Vagina (tissue), 2 donors: ENCODE results near the gene RPTOR. TPM values are rescaled to one million over a fixed set of nuclear protein-coding genes. Genes with fewer than 3 reads are reported as not detected.

Experiments used
- DNase-seq, 2 donors: peaks; one replicate each; pipeline ENCODE4 v3.0.0-alpha.2; 2017; ENCODE audit errors: extremely low spot score in 2 of 2
- H3K27ac ChIP-seq: fragments of 200-600 bp; sonication (generic); one replicate; pipeline ENCODE4 v1.5.1; 2019
- H3K27me3 ChIP-seq: fragments of 200-600 bp; sonication (generic); one replicate; pipeline ENCODE4 v1.5.1; 2019
- H3K36me3 ChIP-seq, 2 donors: fragments of 200-600 bp; sonication (generic); one replicate each; pipeline ENCODE4 v1.5.1; 2017 to 2019
- H3K4me1 ChIP-seq: fragments of 200-600 bp; sonication (generic); one replicate; pipeline ENCODE4 v1.5.1; 2019
- H3K4me3 ChIP-seq, 2 donors: fragments of 200-600 bp; sonication (generic); 1 replicate in 1 of 2; 2 replicates in 1 of 2; pipeline ENCODE4 v1.5.1; 2016 to 2019
- H3K9me3 ChIP-seq: fragments of 200-600 bp; sonication (generic); one replicate; pipeline ENCODE4 v1.5.1; 2019
- CTCF ChIP-seq, 3 experiments: fragments of 450-650 bp in 2 of 3; fragments of 200-600 bp in 1 of 3; sonication (generic) in 1 of 3; IDR thresholded peaks; one replicate each; pipeline ENCODE4 v1.5.1; 2017 to 2019; ENCODE audit warnings: antibody characterized with exemption in 3 of 3, mild to moderate bottlenecking in 2 of 3, moderate library complexity in 2 of 3
- POLR2A ChIP-seq, 2 donors: fragments of 450-650 bp; IDR thresholded peaks; one replicate each; pipeline ENCODE4 v1.6.1; 2017; ENCODE audit warnings: antibody characterized with exemption in 2 of 2, mild to moderate bottlenecking in 2 of 2, moderate library complexity in 2 of 2
- POLR2AphosphoS5 ChIP-seq, 2 donors: sonication (generic); formaldehyde crosslinking; IDR thresholded peaks; one replicate each; pipeline ENCODE4 v1.9.0; 2017; ENCODE audit warnings: antibody characterized with exemption in 2 of 2, mild to moderate bottlenecking in 2 of 2, low read depth in 1 of 2; ENCODE audit not compliant: insufficient read depth in 1 of 2
- intact Hi-C: fragments of 100-400 bp; cut with DNase I; formaldehyde crosslinking; loops from one replicate; pipeline ENCODE4 v1.15.1; 2023
- total RNA-seq: library from RNA; depleted of rRNA; stranded (reverse); fragments of >200 nt; gene quantifications from one replicate; pipeline ENCODE4 v1.2.3, GENCODE V29; 2016

The RPTOR gene
- total RNA-seq, 1 donor from 2014 or later: 38.3 TPM

DNA sequence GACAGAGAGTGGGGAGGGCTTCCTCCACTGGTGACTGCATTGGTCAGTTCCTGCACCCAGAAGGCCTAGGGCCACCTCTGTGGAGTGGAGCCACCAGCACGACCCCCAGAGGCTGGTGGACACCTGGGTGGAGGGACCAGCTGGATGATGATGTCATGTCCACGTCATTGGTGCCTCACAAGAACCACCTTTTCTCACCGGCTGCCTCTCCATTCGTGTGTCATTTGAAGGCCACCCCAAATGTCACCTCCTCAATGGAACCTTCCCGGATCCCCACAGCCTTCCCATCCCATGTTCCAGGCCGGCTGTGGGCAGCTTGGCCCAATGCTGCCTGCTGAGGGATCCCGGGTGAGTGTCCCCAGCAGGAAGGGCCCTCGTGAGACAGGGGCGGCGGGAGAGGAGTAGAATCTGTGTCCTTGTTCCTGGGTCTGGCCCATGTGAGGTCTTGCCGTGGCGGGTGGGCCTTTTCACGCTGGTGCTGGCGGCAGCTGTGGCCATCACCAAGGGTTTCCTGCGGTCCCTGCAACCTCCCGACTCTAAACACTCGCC lies 437.9 kb downstream of the RPTOR start:
- no peak for DNase-seq
- no peak for TF ChIP-seq CTCF (IDR thresholded peaks at IDR 0.05)
- no peak for TF ChIP-seq POLR2A (IDR thresholded peaks at IDR 0.05)
- no peak for TF ChIP-seq POLR2AphosphoS5 (IDR thresholded peaks at IDR 0.05; ENCODE audit: insufficient read depth in 1 of 2, low read depth in 1 of 2)
- intact Hi-C loops: loop anchor here (5.0 to 10.0 kb wide), 2 partner anchors 78 to 555 kb away; no protein-coding TSS in a partner anchor
- Histone ChIP-seq H3K9me3 (no peaks in the 10 kb centered on the region), H3K36me3 (no peaks in the 10 kb centered on the region), H3K4me1 (peaks cover 6% of the 10 kb centered on the region), H3K4me3 (no peak overlapping the region), H3K27me3 (no peaks in the 10 kb centered on the region), H3K27ac (no peak overlapping the region)

DNA sequence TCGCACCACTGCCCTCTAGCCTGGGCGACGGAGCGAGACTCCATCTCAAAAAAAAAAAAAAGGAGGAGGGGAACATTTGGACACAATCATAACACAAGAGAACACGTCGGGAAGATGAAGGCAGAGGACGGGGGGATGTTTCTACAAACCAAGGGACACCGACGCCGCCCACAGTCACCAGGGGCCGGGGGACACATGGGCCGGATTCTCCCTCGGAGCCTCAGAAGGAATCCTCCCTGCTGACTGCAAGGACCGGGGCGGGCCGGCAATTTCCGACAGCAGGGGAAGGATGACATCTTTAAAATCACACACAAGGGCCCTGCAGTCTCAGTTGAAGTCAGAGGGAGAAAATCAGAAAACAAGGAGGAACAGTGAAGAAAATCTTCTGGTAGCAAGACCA lies 438.9 kb downstream of the RPTOR start:
- intact Hi-C loops: loop anchor here (5.0 to 10.0 kb wide), 2 partner anchors 79 to 556 kb away; no protein-coding TSS in a partner anchor
- Histone ChIP-seq H3K9me3 (no peaks in the 10 kb centered on the region), H3K36me3 (no peaks in the 10 kb centered on the region), H3K27ac (no peak overlapping the region), H3K27me3 (no peaks in the 10 kb centered on the region), H3K4me3 (no peak overlapping the region), H3K4me1 (peaks cover 6% of the 10 kb centered on the region)
- TF ChIP-seq POLR2A (IDR thresholded peaks at IDR 0.05) (no peak), CTCF (IDR thresholded peaks at IDR 0.05) (no peak), POLR2AphosphoS5 (IDR thresholded peaks at IDR 0.05; ENCODE audit: insufficient read depth in 1 of 2, low read depth in 1 of 2) (no peak)
- DNase-seq: no peak

DNA sequence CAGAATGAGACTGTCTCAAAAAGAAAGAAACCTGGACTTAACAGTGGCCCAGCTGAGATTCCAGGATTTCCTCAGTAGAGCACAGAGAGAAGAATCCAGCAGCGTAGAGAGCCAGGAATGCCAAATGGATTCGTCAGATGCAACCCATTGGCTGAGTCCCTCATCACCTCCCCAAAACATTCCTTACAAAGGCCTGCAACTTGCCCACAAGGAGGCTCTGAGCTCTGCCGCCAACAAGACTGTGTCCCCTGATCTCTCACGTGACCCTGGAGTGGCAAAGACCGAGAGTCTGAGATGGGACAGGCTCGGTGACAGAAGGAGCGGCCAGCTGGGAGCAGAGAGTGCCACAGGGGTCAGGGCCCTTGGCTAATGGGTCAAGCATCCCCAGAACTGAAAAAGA lies 440.1 kb downstream of the RPTOR start:
- no peaks in the 10 kb centered on the region for H3K9me3 ChIP-seq
- peaks cover 14% of the 10 kb centered on the region for H3K4me1 ChIP-seq
- no peaks in the 10 kb centered on the region for H3K27me3 ChIP-seq
- no peak for DNase-seq
- intact Hi-C loops: loop anchor here (5.0 to 10.0 kb wide), 2 partner anchors 80 to 557 kb away; no protein-coding TSS in a partner anchor
- H3K36me3 ChIP-seq: no peaks in the 10 kb centered on the region
- no peak overlapping the region for H3K27ac ChIP-seq
- no peak overlapping the region for H3K4me3 ChIP-seq
- TF ChIP-seq POLR2A (IDR thresholded peaks at IDR 0.05) (no peak), POLR2AphosphoS5 (IDR thresholded peaks at IDR 0.05; ENCODE audit: insufficient read depth in 1 of 2, low read depth in 1 of 2) (no peak), CTCF (IDR thresholded peaks at IDR 0.05) (no peak)

DNA sequence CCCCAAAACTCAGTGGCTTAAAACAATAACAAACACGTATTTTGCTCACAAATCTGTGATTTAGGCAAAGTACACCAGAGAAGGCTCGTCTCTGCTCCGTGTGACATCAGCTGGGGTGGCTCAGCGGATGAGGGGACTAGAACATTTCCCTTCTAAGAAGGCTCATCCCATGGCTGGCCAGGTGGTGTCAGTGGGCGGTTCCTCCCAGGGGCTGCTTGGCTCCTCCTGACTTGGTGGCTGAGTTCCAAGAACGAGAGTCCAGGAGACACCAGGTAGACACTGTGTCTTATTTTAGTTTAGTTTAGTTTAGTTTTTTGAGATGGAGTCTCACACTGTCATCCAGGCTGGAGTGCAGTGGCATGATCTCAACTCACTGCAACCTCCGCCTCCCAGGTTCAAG lies 441.4 kb downstream of the RPTOR start:
- no peak overlapping the region for H3K27ac ChIP-seq
- H3K36me3 ChIP-seq: no peaks in the 10 kb centered on the region
- TF ChIP-seq CTCF (IDR thresholded peaks at IDR 0.05) (no peak), POLR2AphosphoS5 (IDR thresholded peaks at IDR 0.05; ENCODE audit: insufficient read depth in 1 of 2, low read depth in 1 of 2) (no peak), POLR2A (IDR thresholded peaks at IDR 0.05) (no peak)
- intact Hi-C loops: loop anchor here (10.0 kb wide), 1 partner anchor 81 kb away; no protein-coding TSS in a partner anchor
- no peak for DNase-seq
- no peak overlapping the region for H3K4me3 ChIP-seq
- no peaks in the 10 kb centered on the region for H3K9me3 ChIP-seq
- peaks cover 10% of the 10 kb centered on the region for H3K4me1 ChIP-seq
- H3K27me3 ChIP-seq: no peaks in the 10 kb centered on the region

DNA sequence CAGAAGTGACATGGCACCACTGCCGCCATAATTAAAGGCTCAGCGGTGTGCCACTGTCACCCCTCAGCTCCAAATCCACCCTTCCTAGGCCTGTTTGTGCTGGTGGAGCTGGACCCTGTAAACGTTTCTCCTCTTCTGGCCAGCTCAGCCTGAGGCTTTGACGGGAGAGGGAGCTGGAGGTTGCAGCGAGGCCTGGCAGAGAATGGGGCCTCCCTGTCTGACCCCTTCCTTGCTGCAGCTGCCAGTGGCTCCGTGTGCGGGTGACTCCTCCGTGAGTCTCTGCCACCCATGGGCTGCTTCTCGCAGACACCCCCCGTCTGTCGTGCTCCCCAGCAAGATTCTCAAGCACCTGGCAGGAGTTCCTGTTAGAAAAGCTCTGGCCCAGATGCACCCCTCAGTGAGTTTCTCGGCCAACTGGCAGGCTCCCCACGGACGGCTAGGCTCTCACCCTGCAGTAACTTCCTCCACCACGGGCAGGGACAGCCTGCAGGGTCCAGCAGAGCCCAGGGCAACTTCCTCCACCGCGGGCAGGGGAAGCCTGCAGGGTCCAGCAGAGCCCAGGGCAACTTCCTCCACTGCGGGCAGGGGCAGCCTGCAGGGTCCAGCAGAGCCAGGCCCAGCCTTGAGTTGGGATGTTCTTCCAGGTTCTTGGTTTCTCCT lies 442.3 kb downstream of the RPTOR start:
- Histone ChIP-seq H3K4me3 (no peak overlapping the region), H3K9me3 (no peaks in the 10 kb centered on the region), H3K27me3 (no peaks in the 10 kb centered on the region), H3K27ac (no peak overlapping the region), H3K36me3 (no peaks in the 10 kb centered on the region), H3K4me1 (peaks cover 7% of the 10 kb centered on the region)
- no peak for DNase-seq
- intact Hi-C loops: loop anchor here (10.0 kb wide), 1 partner anchor 82 kb away; no protein-coding TSS in a partner anchor
- TF ChIP-seq POLR2AphosphoS5 (IDR thresholded peaks at IDR 0.05; ENCODE audit: insufficient read depth in 1 of 2, low read depth in 1 of 2): no peak
- no peak for TF ChIP-seq POLR2A (IDR thresholded peaks at IDR 0.05)
- no peak for TF ChIP-seq CTCF (IDR thresholded peaks at IDR 0.05)
